ENCODE results near the gene EIF2A. TPM values are rescaled to one million over a fixed set of nuclear protein-coding genes. Genes with fewer than 3 reads are reported as not detected.

The EIF2A gene
- total RNA-seq, 1 experiment from 2014 or later = 120 TPM

DNA sequence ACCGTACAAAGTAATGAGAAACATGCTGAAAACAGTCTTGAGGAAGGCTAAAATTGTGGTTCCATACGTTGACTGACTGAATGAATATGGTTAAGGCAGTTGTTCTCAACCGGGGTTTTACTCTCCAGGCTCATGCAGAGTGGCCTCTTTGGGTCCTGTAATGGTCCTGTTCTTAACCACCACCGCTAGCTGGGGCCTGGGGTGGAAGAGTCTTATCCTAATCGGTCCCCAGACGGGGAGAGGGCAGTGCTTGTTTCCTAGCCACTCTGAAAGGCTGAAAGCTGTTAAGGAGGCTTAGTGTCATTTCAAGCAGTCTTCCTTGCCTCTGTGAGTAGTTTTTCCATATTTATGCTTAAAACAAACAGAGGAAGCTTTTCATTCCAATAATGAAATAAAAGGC, 88.5 kb downstream of the EIF2A start:
- no peak for DNase-seq (ENCODE audit: low read depth)

DNA sequence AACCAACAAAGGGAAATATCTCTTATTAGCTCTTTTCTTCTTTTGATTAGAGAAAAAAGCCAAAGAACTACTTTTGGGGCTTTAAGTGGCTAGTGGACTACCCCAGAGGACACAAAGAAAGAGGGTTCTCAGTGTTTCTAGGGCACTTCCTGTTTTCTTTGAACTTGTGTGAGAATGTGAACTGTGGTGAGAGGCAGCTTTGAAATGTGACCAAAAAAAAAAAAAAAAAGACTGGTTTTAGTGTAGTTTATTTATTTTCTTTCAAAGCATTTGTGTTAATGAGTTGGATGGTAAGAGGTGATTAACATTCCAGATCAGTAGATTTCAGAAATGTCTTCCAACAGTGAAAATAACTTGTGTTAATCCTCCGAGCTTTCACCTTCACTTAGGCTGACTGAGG, 88.9 kb downstream of the EIF2A start:
- DNase-seq (ENCODE audit: low read depth) = no peak

Other genes starting within 250 kb of the EIF2A start
- gene TSC22D2, start 138.5 kb upstream of the EIF2A start, total RNA-seq (2014; rRNA removed) = 6.3 and 8.6 TPM in 2 replicates
- 91.6 and 149 TPM in 2 replicates for gene SERP1, start 291 bp upstream of the EIF2A start, total RNA-seq (2014; rRNA removed)
- gene SELENOT, start 56.5 kb downstream of the EIF2A start, total RNA-seq (2014; rRNA removed) = 109 and 148 TPM in 2 replicates
- 0.11 and 0.38 TPM in 2 replicates for gene ERICH6, start 157.1 kb downstream of the EIF2A start, total RNA-seq (2014; rRNA removed)
- gene SIAH2, start 216.4 kb downstream of the EIF2A start, total RNA-seq (2014; rRNA removed) = 21.0 and 22.1 TPM in 2 replicates

All from LHCN-M2 (cell line).